HCT116 (cell line): ENCODE data around the gene FSD2. TPM values are rescaled to one million over a fixed set of nuclear protein-coding genes. Genes with fewer than 3 reads are reported as not detected.

Source experiments
- CBX3 ChIP-seq: IDR thresholded peaks from 2 replicates; pipeline ENCODE4 v1.6.1; 2012; ENCODE audit warnings: low read depth
- CTCF ChIP-seq, 3 experiments: fragments of 200-600 bp in 1 of 3; sonication (generic) in 1 of 3; IDR thresholded peaks in 2 of 3; conservative IDR thresholded peaks in 1 of 3; 2 replicates each; pipeline ENCODE4 v1.5.1; 2012 to 2017; ENCODE audit warnings: low read depth in 2 of 3, low read length in 2 of 3, antibody characterized with exemption in 1 of 3, borderline replicate concordance in 1 of 3, control low read depth in 1 of 3, mild to moderate bottlenecking in 1 of 3, mixed read lengths in 1 of 3, mixed run types in 1 of 3, moderate library complexity in 1 of 3; ENCODE audit not compliant: insufficient read depth in 1 of 3
- ELF1 ChIP-seq: IDR thresholded peaks from 2 replicates; pipeline ENCODE4 v1.6.1; 2012; ENCODE audit warnings: low read depth, borderline replicate concordance
- REST ChIP-seq: IDR thresholded peaks from 2 replicates; pipeline ENCODE4 v1.6.1; 2012; ENCODE audit warnings: low read depth
- SIN3A ChIP-seq: IDR thresholded peaks from 2 replicates; pipeline ENCODE4 v1.6.1; 2012; ENCODE audit warnings: low read depth
- SP1 ChIP-seq: IDR thresholded peaks from 2 replicates; pipeline ENCODE4 v1.6.1; 2012; ENCODE audit warnings: low read depth
- ZBTB33 ChIP-seq: IDR thresholded peaks from 2 replicates; pipeline ENCODE4 v1.6.1; 2011; ENCODE audit warnings: mild to moderate bottlenecking, low read length, moderate library complexity; ENCODE audit not compliant: insufficient replicate concordance; ENCODE audit errors: extremely low read depth
- total RNA-seq: library from RNA; stranded (reverse); gene quantifications from one replicate; pipeline ENCODE4 v1.2.1, GENCODE V29; 2021; ENCODE audit not compliant: unreplicated experiment

FSD2 gene
- total RNA-seq, 1 experiment from 2014 or later, result not detected

- TF ChIP-seq ZBTB33 (no peak), SP1 (no peak), REST (no peak), ELF1 (no peak), CBX3 (no peak), SIN3A (no peak), CTCF (IDR thresholded peaks at IDR 0.05 in 2 of 3, conservative IDR thresholded peaks at IDR 0.05 in 1 of 3; ENCODE audit: borderline replicate concordance in 1 of 3, insufficient read depth in 1 of 3, low read depth in 2 of 3, low read length in 2 of 3) (no peak)
- TF ChIP-seq, all 23 proteins: peak for 0
Observed at GRCh38 chr15:82710208-82710555, 95.7 kb downstream of the FSD2 start (continued).
